HS-5 (cell line): ENCODE data around the gene TMEM131L.

ENCODE experiments used
- DNase-seq: peaks from one replicate; pipeline ENCODE4 v3.0.0-alpha.2; 2012; ENCODE audit warnings: low read depth

The TMEM131L gene

GRCh38 chr4:153616006-153616555, 149.9 kb downstream of the TMEM131L start:
- DNase-seq, result no peak

GRCh38 chr4:153618833-153619232, 152.7 kb downstream of the TMEM131L start:
- no peak for DNase-seq

GRCh38 chr4:153619811-153620210, 153.7 kb downstream of the TMEM131L start:
- DNase-seq, result no peak

GRCh38 chr4:153620352-153620751, 154.2 kb downstream of the TMEM131L start:
- no peak for DNase-seq

GRCh38 chr4:153622093-153622492, 155.9 kb downstream of the TMEM131L start:
- no peak for DNase-seq

GRCh38 chr4:153622778-153623240, 156.6 kb downstream of the TMEM131L start:
- DNase-seq, result no peak

GRCh38 chr4:153623491-153623890, 157.3 kb downstream of the TMEM131L start:
- DNase-seq, result no peak

- no peak for DNase-seq
Observed at GRCh38 chr4:153628796-153629315, 162.7 kb downstream of the TMEM131L start.

GRCh38 chr4:153629776-153630175, 163.6 kb downstream of the TMEM131L start:
- no peak for DNase-seq

GRCh38 chr4:153634738-153635353, 168.7 kb downstream of the TMEM131L start:
- DNase-seq, result no peak

- no peak for DNase-seq
Observed at GRCh38 chr4:153635846-153636245, 169.7 kb downstream of the TMEM131L start.

- no peak for DNase-seq
Observed at GRCh38 chr4:153637201-153637600, 171.0 kb downstream of the TMEM131L start.

GRCh38 chr4:153638011-153638410, 171.9 kb downstream of the TMEM131L start:
- no peak for DNase-seq

GRCh38 chr4:153638999-153639398, 172.8 kb downstream of the TMEM131L start:
- no peak for DNase-seq

GRCh38 chr4:153639833-153640802, 174.0 kb downstream of the TMEM131L start:
- no peak for DNase-seq

- DNase-seq, result no peak
Observed at GRCh38 chr4:153641532-153641931, 175.4 kb downstream of the TMEM131L start.

GRCh38 chr4:153643406-153644383, 177.5 kb downstream of the TMEM131L start:
- no peak for DNase-seq

GRCh38 chr4:153645183-153645582, 179.0 kb downstream of the TMEM131L start:
- no peak for DNase-seq

GRCh38 chr4:153646261-153646660, 180.1 kb downstream of the TMEM131L start:
- no peak for DNase-seq

- DNase-seq, result no peak
Observed at GRCh38 chr4:153646978-153647377, 180.8 kb downstream of the TMEM131L start.

- DNase-seq, result no peak
Observed at GRCh38 chr4:153647975-153648374, 181.8 kb downstream of the TMEM131L start.
